GM12892 (cell line): ENCODE measurements around the gene MRNIP.

ENCODE experiments used
- DNase-seq: peaks from one replicate; pipeline ENCODE4 v3.0.0; 2011; ENCODE audit not compliant: insufficient read length
- FAIRE-seq: peaks from 2 replicates; lab custom pipeline; 2011; peaks lifted over from hg19 to GRCh38; lab: Jason Lieb, UNC
- POLR2A ChIP-seq: IDR thresholded peaks from 2 replicates; pipeline ENCODE4 v1.6.1; 2011; ENCODE audit warnings: low read depth, low read length, control low read depth
- POLR2AphosphoS5 ChIP-seq: IDR thresholded peaks from 2 replicates; pipeline ENCODE4 v1.6.1; 2011; ENCODE audit warnings: low read depth, low read length, control low read depth
- TAF1 ChIP-seq: IDR thresholded peaks from 2 replicates; pipeline ENCODE4 v1.6.1; 2011; ENCODE audit warnings: low read depth, mild to moderate bottlenecking, control low read depth, low read length, borderline replicate concordance

Gene MRNIP

DNA sequence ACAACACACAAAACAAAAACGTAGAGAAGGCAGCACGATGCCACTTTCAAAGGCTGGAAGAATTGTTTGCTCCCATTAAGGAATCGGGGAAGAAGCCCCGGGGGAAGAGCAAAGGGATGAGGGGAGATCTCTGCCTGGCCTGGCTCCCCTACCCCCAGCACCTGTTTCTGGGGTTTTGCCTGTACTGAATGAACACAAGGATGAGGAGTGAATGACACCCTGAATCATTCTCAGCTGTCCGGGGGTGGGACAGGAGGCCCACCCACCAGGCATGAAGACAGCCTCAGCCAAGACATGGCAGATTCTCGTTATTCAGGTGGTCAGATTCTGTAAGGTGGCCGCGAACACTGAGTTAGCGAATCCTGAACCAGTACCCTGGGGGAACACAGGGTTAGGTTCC lies 41.6 kb upstream of the MRNIP start:
- DNase-seq (no peak), FAIRE-seq (no peak)
- no peak for TF ChIP-seq POLR2AphosphoS5
- TF ChIP-seq TAF1, result no peak
- no peak for TF ChIP-seq POLR2A

DNA sequence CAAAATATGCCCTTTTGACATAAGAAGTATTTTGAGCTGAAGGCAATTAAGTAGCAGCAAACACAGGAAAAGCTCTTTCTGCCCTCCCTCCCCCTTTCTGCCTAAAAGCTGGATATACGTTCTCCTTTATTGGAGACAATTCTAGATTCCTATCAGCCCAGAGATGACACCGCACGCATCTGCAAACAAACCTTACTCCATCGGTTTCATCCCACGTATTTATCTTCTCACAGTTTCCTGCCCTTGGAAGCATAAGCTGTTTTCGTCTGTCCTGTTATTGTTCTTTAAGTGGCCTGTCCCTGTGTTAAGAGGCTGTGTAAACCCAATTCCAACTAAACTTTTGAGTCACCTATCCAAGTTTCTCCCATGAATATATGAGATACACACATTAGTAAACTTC lies 37.2 kb upstream of the MRNIP start:
- TF ChIP-seq POLR2A, result no peak
- TF ChIP-seq POLR2AphosphoS5, result no peak
- TF ChIP-seq TAF1, result no peak
- no peak for FAIRE-seq
- no peak for DNase-seq

DNA sequence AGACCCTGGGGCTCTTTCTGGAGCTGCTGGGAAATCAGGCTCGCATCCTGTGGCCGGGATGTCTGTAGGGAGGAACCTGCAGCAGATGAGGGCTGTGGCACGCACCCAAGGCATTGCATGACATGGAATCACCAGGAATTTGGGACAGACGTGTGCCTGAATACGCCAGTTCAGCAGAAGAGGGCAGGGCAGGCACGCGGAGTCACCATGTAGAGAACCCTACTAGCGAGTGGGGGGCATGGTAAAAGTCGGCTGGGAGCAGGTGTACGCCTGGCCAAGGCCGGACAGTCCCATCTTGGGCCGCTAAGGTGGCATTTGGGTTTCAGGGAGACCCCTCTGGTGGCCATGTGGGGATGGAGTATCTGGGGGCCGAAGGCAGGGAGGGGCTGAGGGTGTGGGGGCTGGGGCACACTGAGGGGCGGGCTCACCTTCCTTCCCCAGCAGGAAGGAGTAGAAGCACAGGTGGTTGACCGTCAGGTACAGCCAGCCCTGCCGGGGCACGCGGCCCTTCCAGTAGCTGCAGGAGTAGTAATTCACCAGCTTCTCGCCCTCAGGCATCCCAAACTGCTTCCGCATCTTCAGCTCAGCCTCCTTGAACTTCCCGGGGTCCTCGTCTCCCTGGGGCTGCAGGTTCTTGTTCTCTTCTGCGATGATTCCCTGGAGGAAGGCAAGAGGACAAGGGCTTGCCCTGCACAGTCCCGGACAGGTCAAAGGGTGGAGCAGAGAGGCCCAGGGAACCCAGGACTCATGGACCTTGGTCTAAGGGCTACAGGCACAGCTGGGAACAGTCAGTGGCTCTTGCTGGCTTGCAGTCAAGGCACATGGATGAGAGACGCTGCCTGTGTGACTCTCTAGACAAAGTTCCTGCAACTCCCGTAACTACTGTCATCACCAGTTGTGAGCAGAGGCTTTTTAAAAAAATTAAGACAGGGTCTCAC lies 35.6 kb upstream of the MRNIP start:
- TF ChIP-seq POLR2AphosphoS5, result no peak
- TF ChIP-seq POLR2A, result no peak
- TF ChIP-seq TAF1, result no peak
- no peak for DNase-seq
- FAIRE-seq, result no peak

DNA sequence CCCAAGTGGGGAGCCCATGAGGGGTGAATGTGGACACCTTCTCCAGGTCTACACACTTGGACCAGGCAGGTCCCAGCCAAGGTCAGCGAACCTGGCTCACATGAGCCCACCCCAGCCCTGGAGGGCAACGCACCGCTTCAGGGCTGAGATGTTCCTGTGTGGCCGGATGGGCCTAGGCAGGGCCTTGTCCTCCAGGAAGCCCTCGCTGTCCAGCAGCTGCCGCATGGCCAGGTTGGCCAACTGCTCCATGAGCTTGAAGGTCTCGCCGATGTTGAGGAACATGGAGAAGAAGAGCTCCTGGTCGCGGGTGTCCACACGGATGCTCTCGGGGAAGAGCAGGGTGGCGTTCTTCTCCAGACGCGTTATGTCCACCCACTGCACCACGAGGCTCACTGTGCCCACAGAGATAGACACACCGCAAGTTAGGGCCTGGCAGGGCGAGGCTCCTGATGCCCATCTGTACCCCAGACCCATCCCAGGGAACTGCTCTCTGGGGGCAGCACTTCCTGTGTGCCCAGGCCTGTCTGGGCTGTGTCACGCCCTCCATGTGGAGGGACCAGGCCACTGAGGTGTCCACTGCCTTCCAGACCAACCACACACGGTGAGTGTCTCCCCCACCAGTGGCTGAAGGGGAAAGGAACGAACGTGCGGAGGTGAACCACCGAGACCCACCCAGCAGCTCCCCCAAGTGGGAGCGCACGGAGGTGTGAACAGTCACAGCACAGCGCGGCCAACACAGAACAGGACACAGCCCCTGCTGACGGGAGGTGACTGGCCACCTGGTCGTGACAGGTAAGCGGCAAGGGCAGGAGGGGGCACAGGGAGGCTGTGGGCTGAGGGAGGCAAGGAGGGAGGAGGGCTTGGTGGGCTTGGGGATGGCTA lies 34.7 kb upstream of the MRNIP start:
- TF ChIP-seq TAF1, result no peak
- TF ChIP-seq POLR2A, result no peak
- no peak for TF ChIP-seq POLR2AphosphoS5
- DNase-seq (no peak), FAIRE-seq (no peak)

DNA sequence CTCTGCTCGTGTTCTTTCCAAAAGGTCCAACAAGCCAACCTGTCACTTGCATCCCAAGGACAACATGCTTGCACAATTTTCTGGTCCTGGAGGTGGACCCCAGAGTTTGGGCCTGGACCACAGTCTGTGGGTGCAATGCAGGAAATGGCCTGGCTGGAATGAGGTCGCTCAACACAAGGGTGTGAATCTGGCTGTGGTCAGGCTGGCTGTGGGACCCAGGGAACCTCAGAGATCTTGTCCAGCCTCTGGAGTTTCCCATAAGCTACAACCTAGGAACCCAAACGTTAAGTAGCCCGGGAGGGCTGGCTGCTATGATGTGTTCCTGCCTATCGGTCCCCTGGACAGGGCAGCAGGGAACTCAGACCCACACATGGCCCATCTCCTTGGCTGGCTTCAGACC lies 33.6 kb upstream of the MRNIP start:
- TF ChIP-seq POLR2A (no peak), POLR2AphosphoS5 (no peak), TAF1 (no peak)
- no peak for DNase-seq

DNA sequence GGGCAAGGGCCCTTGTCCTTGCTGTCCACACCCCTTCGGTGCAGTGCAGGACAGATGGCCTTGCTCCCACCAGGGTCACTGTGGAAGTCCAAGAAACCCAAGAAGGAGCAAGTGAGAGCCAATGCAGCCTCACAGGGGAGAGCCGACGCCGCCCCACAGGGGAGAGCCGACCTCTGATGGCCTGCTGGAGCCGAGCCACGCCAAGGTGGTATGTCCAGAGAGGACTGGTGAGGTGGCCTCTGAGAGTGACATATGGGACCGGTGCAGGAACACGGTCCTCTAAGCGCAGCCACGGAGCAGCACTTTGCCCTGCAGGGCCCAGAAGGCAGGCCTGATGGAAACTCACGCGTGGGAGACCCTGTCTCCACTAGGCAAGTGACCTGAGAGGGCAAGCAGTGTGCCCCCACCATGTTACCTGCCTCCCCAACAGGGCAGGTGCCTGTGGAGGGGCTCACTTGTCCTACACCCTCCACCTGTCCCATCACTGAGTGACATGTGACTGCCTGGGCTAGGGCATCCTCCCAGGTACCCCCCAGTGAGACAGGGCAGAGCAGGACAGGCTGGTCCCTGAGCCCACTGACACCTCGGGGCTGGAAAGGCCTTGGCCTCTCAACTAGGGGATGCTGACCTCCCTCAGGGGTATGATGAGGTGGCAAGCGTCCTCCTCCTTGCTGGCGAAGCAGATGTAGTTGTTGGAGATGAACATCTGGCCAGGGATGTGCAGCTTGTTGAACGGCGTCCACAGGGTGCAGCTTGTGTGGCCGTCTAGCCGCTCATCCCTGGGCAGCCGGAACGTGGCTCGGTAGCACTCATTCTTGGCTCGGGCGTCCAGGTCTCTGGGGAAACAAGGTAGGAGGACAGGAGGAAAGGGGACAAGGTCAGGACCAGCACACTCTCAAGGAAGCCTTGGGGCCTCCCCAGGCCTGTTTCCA lies 32.4 kb upstream of the MRNIP start:
- FAIRE-seq, result no peak
- DNase-seq, result no peak
- TF ChIP-seq POLR2AphosphoS5 (no peak), TAF1 (no peak), POLR2A (no peak)

More for the DNA sequence above, 33.6 kb upstream of the MRNIP start:
- no peak for FAIRE-seq

DNA sequence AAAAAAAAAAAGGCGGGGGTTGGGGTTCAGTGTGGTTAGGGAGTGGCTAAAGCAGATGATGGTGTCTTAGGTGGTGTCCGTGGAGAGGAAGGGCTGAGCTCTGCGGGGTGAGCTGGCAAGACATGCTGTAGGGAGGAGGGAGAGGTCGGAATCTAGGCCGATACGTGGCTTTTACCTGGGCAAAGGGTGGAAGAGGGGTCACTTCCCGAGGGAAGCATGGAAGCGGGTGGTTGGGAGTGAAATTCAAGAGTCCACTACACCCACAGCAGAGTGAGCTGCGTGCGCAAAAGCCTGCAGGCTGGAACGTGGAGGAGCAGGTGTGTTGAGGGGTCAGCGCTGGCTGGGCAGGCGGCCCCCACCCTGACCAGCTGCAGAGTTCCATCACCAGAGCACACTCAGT lies 31.3 kb upstream of the MRNIP start:
- TF ChIP-seq POLR2AphosphoS5 (no peak), POLR2A (no peak), TAF1 (no peak)
- no peak for DNase-seq
- FAIRE-seq, result no peak

DNA sequence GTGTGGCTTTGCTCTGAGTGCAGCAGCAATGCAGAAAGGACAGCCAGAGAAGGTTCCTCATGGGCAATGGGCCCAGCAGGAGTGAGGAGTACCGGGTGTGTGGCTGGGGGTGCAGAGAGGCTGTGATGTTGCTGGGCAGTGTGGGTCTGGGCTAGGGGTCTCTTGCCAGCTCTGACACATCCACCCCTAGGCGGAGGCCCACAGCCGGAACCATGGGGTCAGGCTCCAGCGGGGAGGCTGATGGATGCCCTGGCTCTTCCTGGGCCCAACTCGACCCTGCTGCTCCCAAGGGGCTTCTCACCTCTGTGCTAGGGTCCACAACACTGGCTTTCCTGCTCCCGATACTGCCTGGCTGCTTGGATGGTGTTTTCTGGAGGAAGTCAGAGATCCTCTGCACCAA lies 29.2 kb upstream of the MRNIP start:
- no peak for FAIRE-seq
- TF ChIP-seq POLR2AphosphoS5 (no peak), TAF1 (no peak), POLR2A (no peak)

DNA sequence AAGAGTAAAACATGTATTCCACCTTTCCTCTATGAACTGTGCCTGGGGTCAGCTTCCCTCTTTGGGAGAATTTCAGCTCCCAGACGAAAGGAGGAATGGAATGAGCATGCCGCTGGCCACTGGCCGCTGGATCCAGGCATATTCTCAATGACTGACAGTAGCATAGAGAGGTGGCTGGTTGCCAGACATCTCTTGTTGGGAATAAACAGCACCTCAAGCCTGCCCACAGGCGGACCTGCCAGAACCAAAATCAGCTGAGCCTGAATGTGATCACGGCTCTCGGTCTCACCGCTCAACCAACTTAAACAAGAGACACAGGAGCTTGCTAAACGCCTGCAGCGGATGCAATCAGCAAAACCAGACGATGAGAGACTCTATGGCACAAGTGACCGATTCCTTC lies 28.5 kb upstream of the MRNIP start:
- FAIRE-seq (no peak), DNase-seq (no peak)
- no peak for TF ChIP-seq POLR2A
- TF ChIP-seq POLR2AphosphoS5, result no peak
- no peak for TF ChIP-seq TAF1

More for the DNA sequence above, 29.2 kb upstream of the MRNIP start:
- no peak for DNase-seq

DNA sequence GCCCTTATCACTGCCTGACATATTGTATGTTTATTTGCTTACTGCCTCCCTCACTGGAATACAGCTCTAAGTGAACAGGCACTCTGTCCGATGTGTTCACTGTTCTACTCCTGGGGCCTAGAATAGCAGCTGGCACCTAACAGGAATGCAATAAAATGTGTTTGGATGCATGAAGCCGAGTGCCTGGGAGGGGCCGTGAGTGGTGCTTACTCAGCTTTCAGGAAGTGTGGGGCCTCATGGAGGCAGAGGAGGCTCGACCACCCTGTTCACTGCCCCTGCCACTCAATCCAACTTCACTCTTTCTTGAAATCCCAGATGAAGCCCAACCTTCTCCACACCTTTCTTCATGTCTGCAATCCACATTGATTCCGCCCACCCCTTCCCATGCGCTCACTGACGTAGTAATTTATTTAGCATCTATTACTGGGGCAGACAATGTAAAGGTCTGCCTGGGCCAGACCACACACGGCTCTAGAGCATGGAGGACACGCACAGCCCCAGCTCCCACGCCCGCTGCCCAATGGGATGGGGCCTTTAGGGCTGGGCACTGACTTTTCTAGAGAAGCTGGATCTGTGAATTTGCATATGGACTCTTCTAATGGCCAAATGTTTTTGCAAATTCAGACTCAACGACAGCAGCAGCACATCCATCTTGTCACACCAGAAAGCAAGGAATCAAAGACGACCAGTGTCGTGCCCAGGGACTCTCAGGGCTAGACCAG lies 27.7 kb upstream of the MRNIP start:
- no peak for FAIRE-seq
- TF ChIP-seq POLR2A (no peak), TAF1 (no peak), POLR2AphosphoS5 (no peak)
- DNase-seq, result no peak
